Activated naive CD4-positive, alpha-beta T cell treated with anti-CD3 and anti-CD28 coated beads, Interleukin-2, amount 10 ng/mL, durations not matched to agents 7 days and 5 days (primary cell): ENCODE data around the gene PIGR.
A peak's percentile ranks its signal among the peaks of the same experiment; 100 is the strongest.

Source experiments
- CTCF ChIA-PET: fragments of 350-600 bp; sonication (Branson Sonifier 250); formaldehyde crosslinking; loops from one replicate; lab custom pipeline; 2021; ENCODE audit warnings: antibody characterized with exemption; lab: Charles Lee
- DNase-seq: peaks from one replicate; pipeline ENCODE4 v3.0.0-alpha.2; 2020
- H3K27ac Mint-ChIP-seq: one replicate; pipeline ENCODE4 v1.8.0; 2021; ENCODE audit warnings: mild to moderate bottlenecking, moderate library complexity, mixed read lengths
- H3K27me3 Mint-ChIP-seq: one replicate; pipeline ENCODE4 v1.8.0; 2021; ENCODE audit warnings: mild to moderate bottlenecking, mixed read lengths
- H3K36me3 Mint-ChIP-seq: one replicate; pipeline ENCODE4 v1.8.0; 2021; ENCODE audit warnings: mixed read lengths
- H3K4me1 Mint-ChIP-seq: one replicate; pipeline ENCODE4 v1.8.0; 2021; ENCODE audit warnings: mixed read lengths
- H3K4me3 Mint-ChIP-seq: one replicate; pipeline ENCODE4 v1.8.0; 2021; ENCODE audit warnings: mild to moderate bottlenecking, moderate library complexity, mixed read lengths
- H3K9me3 Mint-ChIP-seq: one replicate; pipeline ENCODE4 v1.8.0; 2021; ENCODE audit warnings: mixed read lengths

Gene PIGR

DNA sequence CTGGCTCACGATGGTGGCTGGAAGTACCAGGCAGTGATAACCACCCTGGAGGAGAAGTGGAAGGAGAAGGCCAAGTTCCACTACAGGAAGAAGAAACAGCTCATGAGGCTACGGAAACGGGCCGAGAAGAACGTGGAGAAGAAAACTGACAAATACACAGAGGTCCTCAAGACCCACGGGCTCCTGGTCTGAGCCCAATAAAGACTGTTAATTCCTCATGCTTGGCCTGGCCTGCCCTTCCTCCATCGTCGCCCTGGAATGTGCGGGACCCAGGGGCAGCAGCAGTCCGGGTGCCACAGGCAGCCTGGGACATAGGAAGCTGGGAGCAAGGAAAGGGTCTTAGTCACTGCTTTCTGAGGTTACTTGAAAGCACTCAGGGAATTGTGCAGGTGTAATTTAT, 38.2 kb downstream of the PIGR start:
- no peaks in the 10 kb centered on the region for H3K9me3 Mint-ChIP-seq
- no peaks in the 10 kb centered on the region for H3K27me3 Mint-ChIP-seq
- peaks cover 83% of the 10 kb centered on the region for H3K36me3 Mint-ChIP-seq
- no peak for DNase-seq
- CTCF ChIA-PET, result interaction anchor here (0.7 to 7.1 kb wide), 15 partner anchors 14 to 249 kb away, joined by 3 to 73 read pairs (median 5); partner anchors contain the start of gene FCMR
- no peak overlapping the region for H3K4me3 Mint-ChIP-seq
- H3K27ac Mint-ChIP-seq, result peak overlapping the region; percentile 29
- H3K4me1 Mint-ChIP-seq, result peaks cover 84% of the 10 kb centered on the region

- Mint-ChIP-seq H3K27ac (no peak overlapping the region), H3K9me3 (no peaks in the 10 kb centered on the region), H3K36me3 (peaks cover 83% of the 10 kb centered on the region), H3K4me1 (peaks cover 78% of the 10 kb centered on the region), H3K4me3 (no peak overlapping the region), H3K27me3 (no peaks in the 10 kb centered on the region)
- CTCF ChIA-PET, result interaction anchor here (0.5 to 7.1 kb wide), 13 partner anchors 11 to 215 kb away, joined by 3 to 73 read pairs (median 5); partner anchors contain the start of gene IL24
- no peak for DNase-seq
Measured at GRCh38 chr1:206907304-206907991, 38.8 kb downstream of the PIGR start.

DNA sequence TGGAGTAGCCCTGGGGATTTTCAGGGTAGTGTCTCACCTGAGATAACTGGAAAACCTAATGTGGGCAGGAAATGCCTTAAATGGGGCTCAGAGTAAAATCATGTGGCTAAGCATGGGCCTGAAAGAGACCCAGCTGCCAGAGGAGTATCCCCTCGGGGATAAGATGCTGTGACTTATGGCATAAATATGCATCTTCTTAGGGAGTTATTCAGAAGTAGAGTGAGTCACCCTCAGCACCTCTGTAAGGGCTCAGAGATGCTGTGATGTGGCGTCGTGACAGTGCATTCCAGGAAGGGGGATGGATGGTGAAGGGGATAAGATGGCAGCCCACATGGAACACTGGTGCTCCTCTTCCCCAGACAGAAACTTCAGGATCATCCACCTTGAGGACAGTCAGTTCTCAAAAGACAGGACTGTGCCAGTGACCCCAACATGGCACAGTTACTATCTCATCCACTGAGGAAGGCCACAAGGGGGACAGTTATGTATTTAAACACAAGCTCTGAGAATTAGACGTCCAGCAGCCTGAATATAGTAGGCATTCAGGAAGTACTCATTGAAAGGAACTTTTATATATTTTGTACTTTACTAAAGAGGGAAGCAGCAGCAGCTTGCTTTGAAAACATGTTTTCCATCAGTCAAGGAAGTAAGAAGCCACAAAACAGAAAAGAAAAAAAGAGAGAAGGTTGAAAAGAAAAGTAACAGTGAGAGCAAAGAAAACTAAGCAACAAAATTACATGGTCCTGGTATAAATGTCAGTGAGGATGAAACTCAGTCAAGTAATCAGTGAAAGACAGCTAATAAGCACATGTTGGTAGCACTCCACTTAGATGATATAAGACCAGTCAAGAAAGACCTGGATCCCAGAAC, 40.7 kb downstream of the PIGR start:
- no peak for DNase-seq
- H3K36me3 Mint-ChIP-seq, result peaks cover 71% of the 10 kb centered on the region
- H3K27me3 Mint-ChIP-seq, result no peaks in the 10 kb centered on the region
- H3K27ac Mint-ChIP-seq, result peak overlapping the region; percentile 77
- peaks cover 61% of the 10 kb centered on the region for H3K4me1 Mint-ChIP-seq
- no peaks in the 10 kb centered on the region for H3K9me3 Mint-ChIP-seq
- H3K4me3 Mint-ChIP-seq, result peak overlapping the region; percentile 46
- CTCF ChIA-PET, result interaction anchor here (0.8 to 7.1 kb wide), 15 partner anchors 9 to 241 kb away, joined by 3 to 73 read pairs (median 4); partner anchors contain the start of gene IL24

GRCh38 chr1:206904423-206905142, 41.7 kb downstream of the PIGR start:
- H3K4me1 Mint-ChIP-seq, result peaks cover 51% of the 10 kb centered on the region
- peak overlapping the region; percentile 3 for H3K27ac Mint-ChIP-seq
- DNase-seq, result no peak
- H3K4me3 Mint-ChIP-seq, result no peak overlapping the region
- H3K27me3 Mint-ChIP-seq, result no peaks in the 10 kb centered on the region
- no peaks in the 10 kb centered on the region for H3K9me3 Mint-ChIP-seq
- peaks cover 64% of the 10 kb centered on the region for H3K36me3 Mint-ChIP-seq
- CTCF ChIA-PET, result interaction anchor here (1.0 to 7.1 kb wide), 7 partner anchors 31 to 240 kb away, joined by 3 to 73 read pairs (median 4); no protein-coding TSS in a partner anchor

GRCh38 chr1:206903687-206904086, 42.6 kb downstream of the PIGR start:
- Mint-ChIP-seq H3K4me1 (peaks cover 48% of the 10 kb centered on the region), H3K27ac (no peak overlapping the region), H3K36me3 (peaks cover 60% of the 10 kb centered on the region), H3K4me3 (no peak overlapping the region), H3K9me3 (no peaks in the 10 kb centered on the region), H3K27me3 (peaks cover 3% of the 10 kb centered on the region)
- DNase-seq, result no peak
- CTCF ChIA-PET, result interaction anchor here (7.1 kb wide), 1 partner anchor 94 kb away, joined by 73 read pairs; no protein-coding TSS in a partner anchor

- CTCF ChIA-PET, result interaction anchor here (0.7 kb wide), 1 partner anchor 31 kb away, joined by 3 read pairs; no protein-coding TSS in a partner anchor
- Mint-ChIP-seq H3K4me3 (no peak overlapping the region), H3K27ac (no peak overlapping the region), H3K4me1 (peaks cover 39% of the 10 kb centered on the region), H3K9me3 (no peaks in the 10 kb centered on the region), H3K36me3 (peaks cover 52% of the 10 kb centered on the region), H3K27me3 (peaks cover 5% of the 10 kb centered on the region)
- no peak for DNase-seq
Measured at GRCh38 chr1:206902702-206903101, 43.6 kb downstream of the PIGR start.

- DNase-seq, result no peak
- Mint-ChIP-seq H3K4me3 (no peak overlapping the region), H3K9me3 (no peaks in the 10 kb centered on the region), H3K27me3 (peaks cover 5% of the 10 kb centered on the region), H3K27ac (no peak overlapping the region), H3K36me3 (peaks cover 46% of the 10 kb centered on the region), H3K4me1 (peaks cover 38% of the 10 kb centered on the region)
- CTCF ChIA-PET, result interaction anchor here (0.7 to 2.9 kb wide), 3 partner anchors 10 to 176 kb away, joined by 3 to 15 read pairs (median 4); no protein-coding TSS in a partner anchor
Measured at GRCh38 chr1:206901944-206902343, 44.3 kb downstream of the PIGR start.

DNA sequence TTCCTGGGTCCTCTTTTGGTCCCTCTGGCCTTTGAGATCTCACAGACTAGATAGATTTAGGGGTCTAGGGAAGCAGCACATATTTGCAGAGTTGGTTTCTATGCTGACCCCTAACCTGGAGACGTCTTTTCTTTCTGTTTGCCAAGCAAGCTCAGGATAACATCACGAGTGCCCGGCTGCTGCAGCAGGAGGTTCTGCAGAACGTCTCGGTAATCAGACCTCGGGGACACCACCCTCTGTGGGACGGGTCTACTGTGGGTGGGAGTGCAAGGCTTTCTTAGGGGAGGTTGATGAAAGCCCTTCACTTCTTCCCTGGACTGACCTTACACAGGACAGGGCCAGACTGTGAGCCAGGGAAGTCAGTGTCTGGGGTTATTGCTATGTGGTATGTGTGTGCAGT, 46.1 kb downstream of the PIGR start:
- H3K36me3 Mint-ChIP-seq, result peaks cover 31% of the 10 kb centered on the region
- H3K4me1 Mint-ChIP-seq, result peaks cover 20% of the 10 kb centered on the region
- H3K9me3 Mint-ChIP-seq, result no peaks in the 10 kb centered on the region
- no peak for DNase-seq
- H3K27ac Mint-ChIP-seq, result no peak overlapping the region
- H3K27me3 Mint-ChIP-seq, result peaks cover 5% of the 10 kb centered on the region
- H3K4me3 Mint-ChIP-seq, result no peak overlapping the region
- CTCF ChIA-PET, result interaction anchor here (0.8 to 2.9 kb wide), 6 partner anchors 8 to 97 kb away, joined by 3 to 15 read pairs (median 4); no protein-coding TSS in a partner anchor

DNA sequence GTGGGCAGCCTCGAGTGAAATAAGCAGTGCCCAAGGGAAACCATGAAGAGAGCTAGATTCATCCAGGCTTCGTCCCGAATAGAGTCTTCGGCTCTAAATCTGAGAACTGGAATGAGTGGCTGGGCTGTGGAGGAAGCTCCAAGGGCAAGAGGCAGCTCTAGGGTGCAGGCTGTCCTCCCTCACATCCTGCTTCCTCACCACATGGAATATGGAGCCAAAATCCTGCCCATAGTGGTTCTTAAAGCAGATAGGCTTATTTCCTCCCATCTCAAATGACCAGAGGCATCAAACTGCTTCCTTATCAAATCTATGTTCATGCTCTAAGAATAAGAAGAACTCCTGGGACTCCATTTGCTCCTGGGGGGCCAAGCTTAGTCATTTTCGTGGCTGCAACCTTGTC, 46.5 kb downstream of the PIGR start:
- Mint-ChIP-seq H3K4me3 (no peak overlapping the region), H3K9me3 (no peaks in the 10 kb centered on the region), H3K4me1 (peaks cover 15% of the 10 kb centered on the region)

GRCh38 chr1:206898915-206899431, 47.3 kb downstream of the PIGR start:
- no peak for DNase-seq
- CTCF ChIA-PET, result interaction anchor here (1.1 to 2.9 kb wide), 3 partner anchors 13 to 89 kb away, joined by 4 to 15 read pairs (median 9); no protein-coding TSS in a partner anchor
- Mint-ChIP-seq H3K4me1 (peaks cover 12% of the 10 kb centered on the region), H3K27ac (peak overlapping the region; percentile 28), H3K36me3 (peaks cover 21% of the 10 kb centered on the region), H3K27me3 (peaks cover 5% of the 10 kb centered on the region), H3K4me3 (no peak overlapping the region), H3K9me3 (no peaks in the 10 kb centered on the region)

More for the DNA sequence above, 46.5 kb downstream of the PIGR start:
- no peak overlapping the region for H3K27ac Mint-ChIP-seq
- H3K27me3 Mint-ChIP-seq, result peaks cover 5% of the 10 kb centered on the region
- DNase-seq, result no peak
- CTCF ChIA-PET, result interaction anchor here (1.1 to 2.9 kb wide), 4 partner anchors 10 to 80 kb away, joined by 3 to 15 read pairs (median 4); no protein-coding TSS in a partner anchor
- H3K36me3 Mint-ChIP-seq, result peaks cover 27% of the 10 kb centered on the region

DNA sequence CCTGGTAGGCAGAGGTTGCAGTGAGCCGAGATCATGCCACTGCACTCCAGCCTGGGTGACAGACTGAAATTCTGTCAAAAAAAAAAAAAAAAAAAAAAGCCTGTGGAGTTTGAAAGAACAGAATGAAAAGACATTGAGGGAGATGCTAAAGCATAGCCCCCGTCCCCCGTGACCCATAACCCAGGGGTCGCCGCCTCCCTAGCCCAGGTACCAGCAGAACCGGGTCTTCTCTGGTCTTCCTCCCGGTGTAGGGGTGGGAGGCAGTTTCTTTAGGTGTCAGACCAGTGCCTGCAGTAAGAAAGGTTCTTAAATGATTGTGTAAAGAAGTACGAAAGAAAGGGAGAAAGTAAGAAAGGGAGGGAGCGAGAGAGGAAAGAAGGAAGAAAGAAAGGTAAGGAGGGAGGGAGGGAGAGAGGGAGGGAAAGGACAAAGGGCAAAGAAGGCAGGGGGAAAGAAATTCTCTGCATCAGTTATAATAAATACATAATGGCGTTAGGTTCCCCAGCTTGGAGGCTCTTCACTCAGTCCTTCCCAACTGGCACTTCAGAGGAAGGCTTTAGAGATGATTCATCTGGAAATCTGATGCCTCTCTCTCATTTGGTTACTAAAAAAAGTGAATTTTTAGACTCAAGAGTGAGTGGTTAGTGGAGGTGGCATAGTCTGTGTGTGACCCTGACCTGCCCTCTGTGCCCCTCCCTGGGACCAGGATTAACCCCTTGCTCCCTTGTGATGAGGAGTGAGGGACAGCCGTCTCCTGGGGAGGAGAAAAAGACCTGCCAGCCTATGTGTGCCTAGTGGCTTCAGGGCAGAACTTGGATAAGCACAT, 48.0 kb downstream of the PIGR start:
- Mint-ChIP-seq H3K4me3 (no peak overlapping the region), H3K27ac (no peak overlapping the region), H3K27me3 (peaks cover 5% of the 10 kb centered on the region), H3K36me3 (peaks cover 14% of the 10 kb centered on the region), H3K9me3 (no peaks in the 10 kb centered on the region), H3K4me1 (peaks cover 16% of the 10 kb centered on the region)
- CTCF ChIA-PET, result interaction anchor here (1.2 to 2.2 kb wide), 2 partner anchors 14 to 89 kb away, joined by 8 to 9 read pairs; no protein-coding TSS in a partner anchor
- DNase-seq, result no peak

DNA sequence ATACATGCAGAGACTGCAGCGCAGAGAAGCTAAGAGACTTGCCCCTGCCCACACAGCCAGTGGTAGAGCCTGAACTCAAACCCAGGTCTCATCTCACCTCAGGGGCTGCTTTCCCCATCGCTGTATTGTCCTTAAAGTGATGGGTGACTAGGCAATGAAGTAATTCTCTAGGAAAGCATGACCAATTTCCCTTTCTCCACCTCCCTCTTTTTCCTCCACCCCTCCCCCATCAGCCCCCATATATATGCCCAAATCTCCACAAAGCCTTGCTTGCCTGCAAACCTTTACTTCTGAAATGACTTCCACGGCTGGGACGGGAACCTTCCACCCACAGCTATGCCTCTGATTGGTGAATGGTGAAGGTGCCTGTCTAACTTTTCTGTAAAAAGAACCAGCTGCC, 49.1 kb downstream of the PIGR start, which contains the start of gene IL24:
IL24 (plus strand) TSS at position 269 of the 400 bp plus-strand sequence. CDS start 390 bp downstream, outside the sequence.
- no peak within 1 kb of the TSS for H3K27ac Mint-ChIP-seq
- H3K9me3 Mint-ChIP-seq, result no peaks in the 10 kb centered on the region
- H3K4me3 Mint-ChIP-seq, result no peak within 1 kb of the TSS

More for the DNA sequence above, 49.1 kb downstream of the PIGR start, which contains the start of gene IL24:
- peaks cover 5% of the 10 kb centered on the region for H3K27me3 Mint-ChIP-seq
- H3K4me1 Mint-ChIP-seq, result peaks cover 16% of the 10 kb centered on the region
- CTCF ChIA-PET, result interaction anchor here (0.7 to 2.2 kb wide), 5 partner anchors 9 to 88 kb away, joined by 3 to 9 read pairs (median 8); no protein-coding TSS in a partner anchor
- H3K36me3 Mint-ChIP-seq, result peaks cover 5% of the 10 kb centered on the region
- DNase-seq, result no peak
